ENCODE data around the gene USP19.

DNA sequence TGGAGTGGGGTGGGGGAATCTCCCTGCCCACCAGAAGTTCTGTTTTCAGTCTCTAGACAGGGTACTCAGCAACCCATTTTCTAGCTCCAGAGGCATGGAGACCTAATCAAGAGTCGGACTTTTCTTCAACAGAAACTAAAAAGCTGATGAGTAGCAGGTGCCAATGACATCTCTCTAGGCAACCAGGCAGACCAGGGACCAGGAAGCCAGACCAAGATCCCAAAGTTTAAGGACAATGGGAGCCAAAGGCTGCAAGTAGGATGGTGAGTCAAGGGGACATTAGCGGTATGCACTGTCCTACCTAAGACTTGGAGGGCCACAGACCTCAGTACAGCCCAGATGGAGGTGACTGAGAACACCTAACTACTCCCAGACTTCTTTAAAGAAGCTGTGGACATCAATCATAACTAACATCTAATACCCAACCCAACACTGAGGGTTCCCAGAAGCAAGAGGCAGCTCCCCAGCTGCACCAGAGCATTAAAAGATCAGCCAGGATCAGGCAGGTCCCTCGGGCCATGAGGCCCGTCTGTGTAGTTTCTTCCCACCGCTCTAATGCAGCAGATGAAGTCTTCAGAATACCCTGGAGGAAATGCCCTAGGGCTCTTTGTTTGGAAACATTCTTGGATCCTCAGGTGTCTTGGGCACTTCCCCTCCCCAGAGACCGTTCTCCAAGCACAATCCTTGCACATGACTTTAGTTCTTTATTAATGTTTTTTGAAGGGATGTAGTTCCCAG lies 44.5 kb upstream of the USP19 start:
- no peak for TF ChIP-seq EZH2phosphoT487 (conservative IDR thresholded peaks at IDR 0.05; ENCODE audit: low read length)
- no peak for TF ChIP-seq CTCF (IDR thresholded peaks at IDR 0.05; ENCODE audit: insufficient read depth, low read length, poor library complexity, severe bottlenecking)

Data from SU-DHL-6 (cell line).